NCI-H128 (cell line): ENCODE measurements around the gene C4BPB.
"Not testable (repeated sequence)": the region's sequence is repeated elsewhere in the genome, so short reads cannot be mapped to it uniquely, and the experiment has no call there.

ENCODE experiments used
- DNase-seq: peaks from one replicate; lab custom pipeline; 2025; ENCODE audit not compliant: unreplicated experiment; lab: John Stamatoyannopoulos, UW

Gene C4BPB, protein sequence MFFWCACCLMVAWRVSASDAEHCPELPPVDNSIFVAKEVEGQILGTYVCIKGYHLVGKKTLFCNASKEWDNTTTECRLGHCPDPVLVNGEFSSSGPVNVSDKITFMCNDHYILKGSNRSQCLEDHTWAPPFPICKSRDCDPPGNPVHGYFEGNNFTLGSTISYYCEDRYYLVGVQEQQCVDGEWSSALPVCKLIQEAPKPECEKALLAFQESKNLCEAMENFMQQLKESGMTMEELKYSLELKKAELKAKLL

DNA sequence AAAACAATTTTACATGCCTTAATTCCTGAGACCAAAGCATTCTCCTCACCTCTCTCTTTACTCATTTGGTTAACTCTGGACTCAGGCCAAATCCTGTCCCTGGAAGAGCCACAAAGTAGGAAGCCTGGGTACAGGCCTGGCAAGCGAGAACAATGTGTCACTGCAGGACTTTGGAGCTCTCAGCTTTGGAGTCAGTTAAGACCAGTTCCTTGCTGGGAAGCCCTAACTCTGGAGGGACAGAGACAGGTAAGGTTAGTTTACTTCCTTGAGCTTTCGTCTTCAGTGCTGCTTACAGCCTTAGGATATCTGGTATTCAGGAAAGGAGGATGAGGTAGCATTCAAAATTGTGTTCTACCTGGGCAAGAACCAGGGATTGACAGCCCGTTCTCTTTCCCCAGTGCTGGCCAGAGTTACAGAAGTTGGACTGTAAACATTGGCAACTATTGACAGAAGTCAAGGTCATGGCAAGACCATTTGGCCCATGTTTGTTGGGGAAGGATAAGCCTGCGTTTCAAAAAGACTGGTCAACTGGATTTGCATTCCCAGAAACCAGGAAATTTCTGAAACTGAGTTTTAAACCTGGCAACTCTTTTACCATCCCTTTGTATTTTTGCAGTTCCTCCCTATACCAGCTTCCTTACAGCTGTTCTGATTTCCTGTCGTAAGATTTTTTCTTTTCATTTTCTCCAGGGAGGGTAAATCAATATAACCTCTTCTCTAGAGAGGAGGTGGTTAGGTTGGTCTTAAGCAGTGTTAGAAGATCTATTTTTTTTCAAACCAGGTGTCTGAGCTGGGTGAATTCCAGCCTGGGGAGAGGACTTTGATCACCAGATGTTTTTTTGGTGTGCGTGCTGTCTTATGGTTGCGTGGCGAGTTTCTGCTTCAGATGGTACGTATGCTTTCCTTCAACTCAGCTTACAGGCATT lies at the start of gene C4BPB:
TSS of gene C4BPB (plus strand) at position 160 of the 926 bp plus-strand sequence. CDS start at position 832, 672 bp downstream.
- DNase-seq, result no peak

DNA sequence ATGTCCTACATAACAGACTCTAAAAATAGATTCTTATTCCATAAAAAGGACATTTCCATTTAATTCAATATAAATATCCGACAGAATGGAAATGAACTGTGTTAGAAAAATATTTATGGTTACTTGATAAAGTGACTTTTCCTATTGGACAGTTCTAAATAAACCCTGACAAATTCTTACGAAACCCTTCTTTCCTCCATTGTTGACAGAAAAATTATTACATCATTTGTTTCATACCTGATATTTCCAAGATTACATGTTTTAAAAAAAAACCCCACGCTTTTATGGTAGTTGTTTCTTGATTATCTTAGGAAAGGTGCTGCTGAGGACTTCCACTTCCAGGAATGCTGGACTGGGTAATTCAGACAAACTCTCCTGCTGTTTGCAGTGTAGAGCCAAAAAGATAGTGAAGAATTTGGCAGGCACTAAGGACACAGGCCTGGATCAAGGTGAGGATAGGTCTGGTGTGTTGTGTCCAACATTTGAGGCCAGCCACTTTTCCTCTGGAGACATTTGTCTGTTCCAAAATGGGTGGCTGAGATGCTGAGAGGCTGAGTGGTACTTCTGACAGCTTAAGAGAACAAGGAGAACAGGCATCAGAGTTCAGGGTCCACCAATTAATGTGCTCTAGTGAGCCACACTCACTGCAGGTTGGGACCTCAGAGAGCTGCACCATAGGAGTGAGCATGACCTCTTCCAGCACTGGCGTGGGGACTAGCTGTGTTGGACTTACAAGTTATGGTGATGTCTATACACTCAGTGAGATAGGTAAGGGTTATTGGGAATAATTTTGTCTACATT lies 49.1 kb upstream of the C4BPB start:
- DNase-seq, result no peak

DNA sequence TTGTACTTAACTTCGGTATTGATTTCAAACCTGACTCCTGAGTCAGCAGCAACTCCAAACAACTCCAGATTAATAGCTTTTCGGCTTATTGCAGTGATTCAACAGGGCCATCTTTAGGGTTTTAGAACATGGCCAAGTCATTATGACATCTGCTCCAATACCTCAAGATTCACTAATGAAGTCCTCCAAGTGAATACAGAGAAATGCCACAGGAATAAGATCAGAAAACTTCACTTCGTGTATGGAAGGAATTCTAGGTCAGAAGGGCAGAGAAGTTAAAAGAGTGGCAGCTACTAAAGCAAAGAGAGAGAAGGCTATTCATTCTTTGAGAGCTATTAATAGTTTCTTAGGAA lies 48.5 kb upstream of the C4BPB start:
- no peak for DNase-seq

DNA sequence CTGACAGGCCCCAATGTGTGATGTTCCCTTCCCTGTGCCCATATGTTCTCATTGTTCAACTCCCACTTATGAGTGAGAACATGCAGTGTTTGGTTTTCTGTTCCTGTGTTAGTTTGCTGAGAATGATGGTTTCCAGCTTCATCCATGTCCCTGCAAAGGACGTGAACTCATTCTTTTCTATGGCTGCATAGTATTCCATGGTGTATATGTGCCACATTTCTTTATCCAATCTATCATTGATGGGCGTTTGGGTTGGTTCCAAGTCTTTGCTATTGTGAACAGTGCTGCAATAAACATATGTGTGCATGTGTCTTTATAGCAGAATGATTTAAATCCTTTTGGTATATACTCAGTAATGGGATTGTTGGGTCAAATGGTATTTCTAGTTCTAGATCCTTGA lies 47.3 kb upstream of the C4BPB start:
- not testable (repeated sequence) for DNase-seq

DNA sequence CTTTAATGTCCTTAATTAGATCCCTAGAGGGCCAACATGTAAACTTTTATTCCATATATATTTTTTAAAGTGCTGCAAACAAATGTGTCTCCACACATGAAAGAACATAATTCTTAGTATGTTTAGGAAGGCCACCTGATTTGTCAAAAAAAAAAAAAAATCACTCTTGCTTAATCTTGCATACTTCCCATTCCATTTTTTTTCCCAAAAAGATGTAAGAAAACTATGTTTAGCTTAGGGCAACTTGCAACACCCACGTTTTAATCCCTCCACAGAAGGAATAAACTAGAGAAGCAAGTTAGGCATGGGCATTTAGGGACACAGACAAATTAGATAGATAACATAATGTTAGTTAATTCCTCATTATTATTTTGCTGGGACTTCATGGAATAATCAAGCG lies 43.2 kb upstream of the C4BPB start:
- no peak for DNase-seq

DNA sequence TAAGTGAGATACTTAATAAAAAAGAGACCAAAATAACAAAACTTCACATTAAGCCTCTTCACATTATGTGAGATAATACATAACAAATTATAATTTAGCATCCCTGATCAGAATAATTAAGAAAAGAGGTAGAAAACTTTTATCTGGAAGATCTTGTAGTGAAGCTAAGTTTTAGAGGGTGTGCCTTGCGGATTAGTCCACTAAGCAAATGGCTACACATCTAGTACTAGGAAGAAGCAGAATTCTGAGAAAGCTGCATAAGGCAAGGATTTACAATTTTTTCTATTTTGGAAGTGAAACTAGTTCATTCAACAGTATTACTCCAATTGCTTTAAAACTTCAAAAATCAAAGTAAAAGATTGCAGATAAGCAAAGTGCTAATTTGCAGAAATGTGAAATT lies 41.2 kb upstream of the C4BPB start:
- no peak for DNase-seq

DNA sequence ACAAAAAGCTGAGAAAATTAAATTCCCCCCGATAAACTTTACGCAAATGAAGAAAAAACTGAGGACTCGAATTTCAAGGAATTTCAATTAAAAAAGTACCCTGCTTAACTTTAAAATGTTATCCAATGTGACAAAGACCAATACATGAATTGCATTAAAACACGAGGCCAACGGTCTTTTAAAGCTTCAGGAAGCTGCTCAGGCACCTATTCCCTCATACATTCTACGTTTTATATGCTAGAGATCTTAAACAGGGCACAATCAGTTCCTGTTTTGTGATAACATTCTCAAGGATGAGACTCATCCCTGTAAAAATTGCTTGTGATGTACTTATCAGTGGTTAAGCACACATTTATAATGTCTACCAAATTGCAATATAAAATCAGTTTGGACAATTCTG lies 40.6 kb upstream of the C4BPB start:
- no peak for DNase-seq

DNA sequence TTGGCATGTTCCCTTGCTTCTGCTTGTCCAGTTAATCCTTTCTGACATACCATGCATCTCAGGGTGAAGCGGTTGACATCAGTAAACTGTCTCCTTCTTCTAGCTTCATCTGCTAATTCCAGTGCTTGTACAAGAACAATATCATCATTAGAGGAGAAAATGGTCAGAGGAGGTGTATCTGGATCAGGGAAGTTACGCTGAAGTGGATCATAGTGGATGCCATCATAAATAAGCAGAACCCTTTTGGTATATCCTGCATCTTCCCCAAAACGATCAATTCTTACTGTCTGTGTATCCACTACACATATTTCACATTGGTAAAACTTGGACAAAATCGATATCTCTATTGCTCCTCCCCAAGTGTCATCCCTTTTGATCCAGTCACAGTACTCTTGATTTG lies 39.6 kb upstream of the C4BPB start:
- DNase-seq, result no peak

DNA sequence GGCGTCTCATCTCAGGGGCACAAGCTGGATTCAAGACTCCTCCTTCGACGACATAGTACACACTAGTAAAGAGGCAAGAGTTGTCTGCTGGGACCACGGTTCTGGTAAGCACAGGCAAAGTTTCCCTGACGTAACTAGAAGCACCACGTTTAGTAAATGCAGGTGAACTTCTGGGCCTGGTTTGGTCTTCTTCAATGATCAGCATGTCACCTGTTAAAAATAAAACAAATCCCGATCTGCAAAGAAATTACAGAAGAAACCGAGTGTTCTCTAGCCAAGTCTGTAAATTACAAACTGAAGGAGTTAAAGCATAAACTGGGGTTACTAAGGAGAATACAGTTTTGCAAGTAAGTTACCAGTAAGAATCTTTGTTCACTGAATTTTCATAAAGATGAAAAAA lies 39.1 kb upstream of the C4BPB start:
- DNase-seq, result no peak

DNA sequence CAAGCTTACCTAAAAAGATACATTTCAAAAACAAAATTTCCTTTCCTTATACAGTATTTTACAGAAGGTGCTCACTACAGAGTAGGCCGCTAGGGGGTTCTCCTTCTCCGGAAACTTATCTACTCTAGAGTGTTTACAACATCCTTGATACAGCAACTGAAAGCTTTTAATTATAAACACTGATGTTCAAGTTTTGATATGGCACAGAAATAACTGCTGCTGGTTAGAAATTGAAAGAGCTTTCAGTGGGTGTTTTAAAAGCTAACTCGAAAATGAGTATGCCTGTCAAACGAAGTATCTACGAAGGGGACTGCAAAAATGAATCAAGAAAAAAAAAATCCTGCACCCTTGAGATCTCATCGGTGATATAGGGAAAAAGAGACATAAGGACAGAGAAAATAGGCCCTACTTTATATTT lies 38.7 kb upstream of the C4BPB start:
- DNase-seq, result no peak

DNA sequence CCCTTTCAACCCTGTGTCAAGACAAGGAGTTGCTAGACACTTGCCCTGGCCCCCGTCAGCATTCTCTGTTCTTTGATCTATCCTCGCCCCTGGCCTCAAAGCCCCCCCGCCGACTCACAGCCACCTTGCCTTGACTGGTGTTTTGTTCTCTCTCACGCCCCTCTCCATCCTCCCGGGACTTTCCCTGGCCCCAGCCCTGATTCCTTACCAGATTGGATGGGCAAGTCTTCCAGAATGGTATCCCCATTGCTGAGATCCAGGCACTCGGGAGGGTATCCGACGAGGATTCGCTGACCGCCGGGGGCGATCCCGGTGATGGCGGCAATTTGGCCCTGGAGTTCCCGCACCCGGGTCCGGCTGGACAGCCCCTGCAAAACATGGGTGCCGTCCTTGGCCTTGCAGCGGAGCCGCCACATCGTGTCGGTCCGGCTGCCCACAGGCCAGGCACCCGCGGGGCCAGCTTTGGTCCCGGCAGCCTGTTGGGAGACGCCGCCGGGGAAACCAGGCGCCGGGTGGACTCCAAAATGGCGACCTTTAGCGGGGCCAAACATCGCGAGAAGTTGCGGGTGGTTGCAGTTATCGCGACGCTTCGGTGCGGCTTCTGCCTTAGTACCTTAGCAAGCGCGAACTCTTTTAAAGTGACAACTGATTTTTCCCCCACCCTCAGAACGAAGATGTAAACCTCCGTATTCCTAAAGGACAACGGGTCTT lies 38.0 kb upstream of the C4BPB start:
- DNase-seq, result peak; percentile 88

DNA sequence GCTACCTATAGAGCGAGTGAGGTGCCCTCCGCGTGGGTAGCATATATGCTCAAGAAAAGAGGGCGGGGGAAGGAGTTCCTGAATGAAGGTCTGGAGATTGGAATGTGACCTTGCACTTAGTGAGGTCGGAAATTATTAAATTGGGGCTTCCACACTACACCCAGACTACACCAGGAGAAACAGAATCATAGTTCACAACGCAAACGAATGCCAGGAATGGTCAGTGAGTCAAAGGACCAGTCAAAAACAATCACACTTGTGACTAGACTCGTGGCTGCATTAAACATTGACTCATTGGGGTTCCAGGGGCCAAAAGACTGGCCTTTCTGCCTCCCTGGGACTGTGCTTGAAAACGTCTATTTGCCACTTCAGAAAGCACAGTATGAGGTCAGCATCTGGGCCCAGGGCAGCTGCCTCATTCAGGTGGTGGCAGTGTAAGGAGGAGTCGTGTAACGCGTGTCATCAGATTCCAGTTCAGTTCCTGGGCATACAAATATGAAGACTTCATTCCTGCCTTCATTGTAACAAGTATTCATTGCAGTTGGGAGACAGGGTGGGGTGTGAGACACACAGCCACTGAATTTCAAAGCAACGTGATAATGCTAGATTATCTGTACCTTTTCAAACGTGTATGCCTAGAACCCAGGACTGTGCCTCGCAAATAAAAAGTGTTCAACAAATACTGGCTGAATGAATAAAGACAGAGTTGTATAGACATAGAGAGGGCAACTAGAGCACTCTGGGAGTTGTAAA lies 37.3 kb upstream of the C4BPB start, which contains the start of gene YOD1:
TSS of gene YOD1 (minus strand) at position 18 of the 753 bp plus-strand sequence. CDS start 178 bp downstream, outside the sequence.
- no peak for DNase-seq

DNA sequence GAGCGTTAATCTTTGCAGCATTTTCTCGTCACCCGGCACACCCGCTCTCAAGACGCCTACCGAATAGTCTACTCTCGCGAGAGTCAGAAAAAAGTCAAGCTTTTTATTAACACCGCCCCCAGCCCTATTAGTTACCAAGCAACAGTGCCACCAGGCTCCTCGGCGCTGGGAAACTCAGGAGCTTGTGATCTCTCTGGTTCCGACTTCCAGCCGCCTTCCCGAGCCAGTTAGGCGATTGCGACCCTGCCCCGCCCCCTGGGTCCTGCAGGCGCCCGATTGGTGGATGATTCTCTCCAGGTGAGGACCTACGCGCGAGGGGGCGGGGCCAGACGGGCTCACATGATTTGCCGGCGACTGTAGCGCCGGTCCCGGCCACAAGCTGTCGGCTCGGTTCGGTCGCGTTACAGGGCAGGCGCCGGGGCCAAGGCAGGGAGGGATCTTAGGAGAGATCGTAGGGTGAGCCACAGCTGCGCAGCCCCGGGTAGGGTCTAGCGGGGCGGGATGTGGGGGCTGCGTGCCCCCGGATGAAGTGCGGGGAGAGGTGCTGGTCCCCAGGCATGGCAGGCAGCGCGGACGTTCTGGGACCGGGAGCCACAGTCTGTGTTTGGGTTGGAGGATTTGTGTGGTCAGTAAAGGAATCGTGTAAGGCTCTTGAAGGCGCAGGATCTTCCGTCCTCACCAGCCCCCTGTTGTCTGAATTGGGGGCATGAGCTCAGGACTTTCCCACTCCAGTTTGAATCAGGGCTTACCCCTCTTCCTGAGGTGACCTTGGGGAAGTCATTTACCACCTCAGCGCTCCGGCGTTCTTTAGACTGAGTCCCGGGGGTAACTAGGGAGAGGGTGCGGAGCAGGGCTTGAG lies 35.5 kb upstream of the C4BPB start, which contains the start of gene PFKFB2:
TSS of gene PFKFB2 (plus strand) at position 365 of the 859 bp plus-strand sequence. CDS start 1,443 bp downstream, outside the sequence.
- DNase-seq, result peak; percentile 99

DNA sequence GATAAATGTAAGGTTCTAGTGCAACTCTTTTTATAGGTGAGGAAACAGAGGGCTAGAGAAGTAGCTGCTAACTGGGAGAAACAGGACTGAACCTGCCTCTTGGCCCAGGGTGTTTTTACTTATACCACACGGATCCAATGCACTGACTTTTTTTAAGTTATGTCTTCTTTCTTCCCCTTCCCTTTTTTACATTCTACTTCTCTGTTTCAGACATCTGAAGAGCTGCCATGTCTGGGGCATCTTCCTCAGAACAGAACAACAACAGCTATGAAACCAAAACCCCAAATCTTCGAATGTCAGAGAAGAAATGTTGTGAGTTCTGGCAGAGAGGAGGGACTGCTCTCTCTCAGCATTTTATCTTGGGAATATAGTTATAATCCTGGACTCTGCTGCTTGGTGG lies 34.2 kb upstream of the C4BPB start:
- no peak for DNase-seq

DNA sequence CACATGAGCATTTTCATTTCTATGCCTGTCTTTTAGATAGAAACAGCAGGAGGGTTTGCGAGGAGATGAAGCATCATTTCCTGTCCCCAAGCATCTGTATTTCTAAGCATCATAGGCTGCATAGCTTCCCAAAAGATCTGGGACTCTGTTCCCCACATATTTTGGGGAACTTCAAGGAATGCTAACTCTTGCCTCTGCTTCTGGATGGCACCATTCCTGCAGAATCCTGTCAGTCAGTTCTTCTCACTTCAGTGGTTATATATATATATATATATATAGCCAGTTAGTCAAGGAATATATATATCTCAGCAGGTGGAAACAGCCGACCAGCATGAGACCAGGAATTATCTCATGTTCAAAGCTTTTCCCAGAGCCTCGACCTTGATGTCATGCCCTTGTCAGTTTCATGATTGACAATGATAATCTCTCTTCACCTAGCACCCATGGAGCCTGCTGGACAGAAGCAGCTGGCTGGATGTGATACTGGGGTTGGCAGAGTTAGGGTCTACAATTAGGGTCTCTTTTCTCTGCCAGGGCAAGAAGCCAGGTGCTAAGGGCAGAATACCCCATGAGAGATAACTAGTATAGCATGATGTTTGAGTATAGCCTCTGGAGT lies 33.2 kb upstream of the C4BPB start:
- DNase-seq, result no peak

DNA sequence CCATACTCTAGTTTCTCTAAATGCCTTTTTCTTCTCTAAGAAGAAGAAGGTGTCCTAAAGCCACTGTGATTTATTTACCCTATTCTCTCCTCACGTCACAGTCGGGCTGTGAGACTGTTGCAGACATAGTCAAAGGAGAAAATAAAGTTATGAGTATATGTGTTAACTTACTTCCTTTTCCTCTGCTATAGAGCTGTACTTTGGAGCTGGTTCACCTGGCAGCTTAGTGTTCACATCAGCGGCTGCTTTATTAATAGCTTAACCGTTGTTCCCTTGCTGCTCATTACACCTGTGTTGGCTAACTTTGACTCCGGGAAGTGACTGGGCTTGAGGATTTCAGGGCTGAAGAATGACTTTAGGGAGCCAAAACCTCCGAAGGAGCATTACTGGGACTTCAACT lies 32.0 kb upstream of the C4BPB start:
- no peak for DNase-seq

DNA sequence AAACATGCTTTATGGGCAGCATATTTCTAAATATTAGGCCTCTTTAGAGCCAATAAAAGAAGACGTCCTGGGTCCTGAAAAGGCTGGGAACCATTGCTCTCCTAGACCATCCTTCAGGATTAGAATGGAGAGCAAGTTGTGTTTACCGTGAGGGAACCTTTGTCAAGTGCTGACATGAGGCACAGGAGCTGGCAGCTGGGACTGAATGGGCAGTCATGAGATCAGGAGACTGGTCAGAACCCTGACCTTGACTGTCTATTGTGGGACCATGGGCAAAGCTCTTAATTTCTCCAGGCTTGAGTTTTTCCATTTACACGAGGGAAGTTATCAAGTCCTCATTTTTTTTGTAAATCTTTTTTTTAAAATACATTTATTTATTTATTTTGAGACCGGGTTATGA lies 30.4 kb upstream of the C4BPB start:
- DNase-seq, result no peak
